H7 (cell line): ENCODE data around the gene KCNN3. TPM values are rescaled to one million over a fixed set of nuclear protein-coding genes. Genes with fewer than 3 reads are reported as not detected.

Experiments used
- DNase-seq: peaks from one replicate; pipeline ENCODE4 v3.0.0; 2012
- H3K27me3 ChIP-seq: 2 replicates; pipeline ENCODE4 v1.6.0; 2011; ENCODE audit warnings: mild to moderate bottlenecking, low read length; ENCODE audit not compliant: control insufficient read depth, insufficient read depth
- H3K36me3 ChIP-seq: replicated peaks from 2 replicates; pipeline ENCODE4 v1.5.1; 2011; ENCODE audit warnings: low read length; ENCODE audit not compliant: control insufficient read depth, insufficient read depth
- H3K4me3 ChIP-seq: 2 replicates; pipeline ENCODE4 v1.5.1; 2011; ENCODE audit warnings: low read depth, mild to moderate bottlenecking, control low read depth, low read length, moderate library complexity; ENCODE audit not compliant: insufficient read depth
- total RNA-seq: library from RNA; depleted of rRNA; stranded (reverse); fragments of >200 nt; shearing (Covaris generic); gene quantifications from 2 replicates; pipeline ENCODE4 v1.2.3, GENCODE V29; 2014

Gene KCNN3
- total RNA-seq, 1 experiment from 2014 or later = 0.62 TPM

DNA sequence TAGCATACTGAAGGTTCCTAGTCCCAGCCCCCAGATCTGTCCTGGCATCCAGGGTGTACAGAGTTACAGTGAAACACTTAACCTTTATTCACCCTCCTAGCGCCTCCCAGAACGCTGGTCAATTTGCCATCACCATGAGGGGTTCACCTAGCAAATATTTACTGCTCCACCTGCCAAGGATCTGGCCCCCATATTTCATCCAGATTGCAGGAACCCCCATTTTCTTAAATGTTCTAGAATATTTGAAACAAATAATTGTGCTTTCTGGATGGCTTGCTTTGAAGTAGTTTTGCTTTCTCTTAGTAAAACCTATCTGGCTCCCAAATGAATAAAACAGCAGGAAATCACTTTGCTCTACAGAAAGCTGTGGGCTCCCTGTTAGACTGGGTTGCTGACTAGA lies 37.7 kb downstream of the KCNN3 start:
- no peak overlapping the region for H3K4me3 ChIP-seq
- H3K27me3 ChIP-seq = no peaks in the 10 kb centered on the region
- no peaks in the 10 kb centered on the region for H3K36me3 ChIP-seq
- no peak for DNase-seq

DNA sequence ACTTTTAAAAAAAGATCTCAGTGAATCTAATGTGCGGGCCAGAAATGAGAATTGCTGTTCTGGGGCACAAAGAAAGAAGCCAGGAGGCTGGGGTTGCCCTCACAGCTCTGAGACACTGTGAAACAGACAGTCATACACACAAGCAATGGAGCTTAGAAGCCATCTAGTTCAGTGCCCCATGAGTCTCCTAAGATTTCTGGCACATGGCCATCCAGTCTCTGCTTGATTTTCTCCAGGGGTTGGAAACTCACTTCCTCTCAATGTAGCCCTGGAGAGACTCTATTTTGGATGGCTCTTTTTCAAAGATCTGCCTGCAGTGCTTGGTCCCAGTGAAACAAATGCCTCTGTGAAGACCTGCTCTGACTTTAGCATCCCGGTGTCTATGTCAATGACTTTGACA lies 38.6 kb downstream of the KCNN3 start:
- Histone ChIP-seq H3K4me3 (no peak overlapping the region), H3K36me3 (no peaks in the 10 kb centered on the region), H3K27me3 (no peaks in the 10 kb centered on the region)
- no peak for DNase-seq

DNA sequence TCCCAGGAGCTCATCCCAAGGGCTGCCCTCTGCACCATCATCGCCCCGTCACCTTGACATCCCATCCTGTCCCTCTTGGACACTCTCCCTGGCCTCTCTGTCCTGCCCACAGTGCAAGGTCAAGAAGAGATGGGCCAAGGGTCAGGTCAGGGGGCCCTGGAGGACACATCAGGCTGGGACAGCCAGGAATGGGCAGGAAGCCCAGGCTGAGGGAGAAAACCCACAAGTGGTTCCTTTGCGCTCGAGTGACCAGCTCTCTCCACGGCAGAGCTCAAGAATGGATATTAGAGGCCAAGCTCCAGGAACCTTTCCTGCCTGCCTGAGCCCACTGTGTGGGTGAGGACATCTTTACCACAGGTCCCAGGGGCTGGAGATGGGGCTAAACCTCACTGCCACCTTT lies 41.0 kb downstream of the KCNN3 start:
- Histone ChIP-seq H3K4me3 (no peak overlapping the region), H3K27me3 (no peaks in the 10 kb centered on the region), H3K36me3 (no peaks in the 10 kb centered on the region)
- DNase-seq = no peak

DNA sequence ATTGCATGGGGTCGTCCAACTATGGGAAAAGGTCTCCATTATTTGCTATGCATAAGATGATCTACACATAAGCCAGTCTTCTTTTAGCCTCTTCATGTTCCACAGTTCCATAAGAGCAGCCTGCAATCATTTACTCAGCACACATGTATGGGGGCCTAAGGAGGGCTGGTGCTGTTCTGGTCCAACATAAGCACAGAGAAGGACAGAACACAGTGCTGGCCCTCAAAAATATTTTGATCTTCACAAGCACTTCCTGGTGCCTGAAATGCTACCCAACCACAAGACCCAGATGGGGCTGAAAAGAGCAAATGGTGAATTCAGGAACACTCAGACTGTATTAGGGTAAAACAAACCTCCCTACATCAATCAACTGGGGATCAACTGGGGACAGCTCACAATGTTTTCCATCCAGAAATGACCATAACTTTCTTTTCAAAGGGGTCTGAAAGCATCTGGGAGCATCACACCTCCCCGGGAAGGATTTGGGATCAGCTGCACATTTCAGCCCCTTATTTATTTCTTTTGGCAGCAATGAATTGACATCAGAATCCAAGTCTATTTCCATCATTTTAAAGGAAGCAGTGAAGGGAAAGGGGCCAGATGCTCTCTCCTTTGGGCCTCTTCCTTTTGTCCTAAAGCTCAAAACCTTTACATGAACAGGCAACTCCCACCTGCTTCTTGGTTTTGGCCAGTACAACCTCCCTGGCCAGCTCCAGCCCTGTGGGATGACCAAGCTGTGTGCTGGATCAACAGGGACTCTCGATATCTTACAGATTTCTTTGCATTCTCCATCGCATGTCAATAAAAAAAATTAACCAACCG lies 45.7 kb downstream of the KCNN3 start:
- no peaks in the 10 kb centered on the region for H3K36me3 ChIP-seq
- no peaks in the 10 kb centered on the region for H3K27me3 ChIP-seq
- H3K4me3 ChIP-seq = no peak overlapping the region
- no peak for DNase-seq

DNA sequence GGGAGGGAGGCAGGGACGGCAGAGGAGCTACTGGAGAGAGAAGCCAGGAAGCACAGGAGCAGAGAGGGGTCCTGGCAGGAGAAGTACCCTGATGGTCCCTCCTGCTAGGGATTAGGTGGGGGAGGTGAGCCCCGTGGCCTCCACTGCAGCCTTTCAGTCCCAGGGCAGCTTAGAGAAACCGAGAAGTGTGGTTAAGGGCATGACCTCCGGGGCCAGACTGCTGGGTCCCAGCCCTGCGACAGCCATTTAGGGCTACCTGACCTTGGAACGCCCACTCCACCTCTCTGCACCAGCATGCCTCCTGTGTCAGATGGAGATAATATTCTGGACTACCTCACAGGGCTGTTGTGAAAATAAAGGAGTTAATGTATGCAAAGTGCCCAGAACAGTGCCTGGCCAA lies 47.4 kb downstream of the KCNN3 start:
- no peaks in the 10 kb centered on the region for H3K27me3 ChIP-seq
- no peak for DNase-seq
- no peak overlapping the region for H3K4me3 ChIP-seq
- no peaks in the 10 kb centered on the region for H3K36me3 ChIP-seq

DNA sequence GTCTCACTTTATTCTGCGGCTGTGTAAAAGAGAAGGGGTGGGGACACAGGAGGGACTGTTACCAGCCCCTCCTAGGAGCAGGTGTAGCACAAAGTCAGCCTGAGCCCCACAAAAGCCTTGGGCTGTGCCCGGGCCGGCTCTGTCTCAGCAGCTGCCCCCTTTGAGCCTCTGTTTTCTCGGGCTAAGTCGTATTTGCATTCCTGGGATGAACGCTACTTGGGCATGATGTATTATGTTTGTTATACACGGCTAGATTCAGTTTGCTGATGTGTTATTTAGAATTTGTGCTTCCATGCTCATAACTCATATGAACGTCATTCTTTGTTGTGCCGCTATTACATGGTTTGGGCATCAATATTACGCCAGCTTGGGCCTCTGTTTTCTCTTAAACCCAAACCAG lies 47.8 kb downstream of the KCNN3 start:
- no peak for DNase-seq
- Histone ChIP-seq H3K27me3 (no peaks in the 10 kb centered on the region), H3K36me3 (no peaks in the 10 kb centered on the region), H3K4me3 (no peak overlapping the region)

DNA sequence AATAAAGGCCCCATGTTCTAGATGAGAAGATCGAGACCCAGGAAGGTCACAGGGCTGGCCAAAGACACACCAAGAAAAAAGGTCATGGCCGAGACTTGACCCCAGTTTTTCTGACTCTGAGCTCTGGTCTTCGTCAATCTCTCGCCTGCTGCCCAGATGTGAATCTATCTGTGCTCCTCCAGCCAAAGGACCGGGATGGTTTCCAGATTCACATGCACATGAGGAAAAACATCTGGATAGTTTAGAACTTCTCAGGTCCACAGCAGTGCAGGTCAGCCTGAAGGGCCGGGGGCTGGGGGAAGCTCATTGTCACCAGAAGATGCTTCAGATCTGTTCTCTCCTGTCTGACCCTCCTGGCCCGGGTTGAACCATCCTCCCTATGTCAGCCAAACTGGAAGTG lies 49.0 kb downstream of the KCNN3 start:
- H3K36me3 ChIP-seq = no peaks in the 10 kb centered on the region
- H3K27me3 ChIP-seq = no peaks in the 10 kb centered on the region
- no peak for DNase-seq
- H3K4me3 ChIP-seq = no peak overlapping the region

DNA sequence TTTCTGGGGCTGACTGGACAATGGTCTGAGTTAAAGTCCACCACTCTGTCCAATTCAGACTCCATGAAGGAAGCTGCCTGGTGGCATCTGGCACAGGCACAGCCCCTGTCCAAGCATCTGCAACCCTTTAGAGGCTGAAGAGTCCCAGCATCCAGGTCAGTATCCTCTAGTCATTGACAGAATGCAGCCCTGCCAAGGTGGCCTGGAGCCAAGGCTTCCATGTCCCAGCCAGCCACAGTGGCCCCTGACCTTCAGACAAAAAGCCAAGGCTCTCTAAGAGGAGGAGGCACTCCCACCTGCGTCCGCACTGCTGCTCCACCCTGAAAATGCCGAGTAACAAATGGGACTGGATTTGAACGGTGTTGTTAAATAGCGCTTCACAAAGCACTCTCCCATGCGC lies 49.4 kb downstream of the KCNN3 start:
- Histone ChIP-seq H3K36me3 (no peaks in the 10 kb centered on the region), H3K27me3 (no peaks in the 10 kb centered on the region), H3K4me3 (no peak overlapping the region)
- no peak for DNase-seq

DNA sequence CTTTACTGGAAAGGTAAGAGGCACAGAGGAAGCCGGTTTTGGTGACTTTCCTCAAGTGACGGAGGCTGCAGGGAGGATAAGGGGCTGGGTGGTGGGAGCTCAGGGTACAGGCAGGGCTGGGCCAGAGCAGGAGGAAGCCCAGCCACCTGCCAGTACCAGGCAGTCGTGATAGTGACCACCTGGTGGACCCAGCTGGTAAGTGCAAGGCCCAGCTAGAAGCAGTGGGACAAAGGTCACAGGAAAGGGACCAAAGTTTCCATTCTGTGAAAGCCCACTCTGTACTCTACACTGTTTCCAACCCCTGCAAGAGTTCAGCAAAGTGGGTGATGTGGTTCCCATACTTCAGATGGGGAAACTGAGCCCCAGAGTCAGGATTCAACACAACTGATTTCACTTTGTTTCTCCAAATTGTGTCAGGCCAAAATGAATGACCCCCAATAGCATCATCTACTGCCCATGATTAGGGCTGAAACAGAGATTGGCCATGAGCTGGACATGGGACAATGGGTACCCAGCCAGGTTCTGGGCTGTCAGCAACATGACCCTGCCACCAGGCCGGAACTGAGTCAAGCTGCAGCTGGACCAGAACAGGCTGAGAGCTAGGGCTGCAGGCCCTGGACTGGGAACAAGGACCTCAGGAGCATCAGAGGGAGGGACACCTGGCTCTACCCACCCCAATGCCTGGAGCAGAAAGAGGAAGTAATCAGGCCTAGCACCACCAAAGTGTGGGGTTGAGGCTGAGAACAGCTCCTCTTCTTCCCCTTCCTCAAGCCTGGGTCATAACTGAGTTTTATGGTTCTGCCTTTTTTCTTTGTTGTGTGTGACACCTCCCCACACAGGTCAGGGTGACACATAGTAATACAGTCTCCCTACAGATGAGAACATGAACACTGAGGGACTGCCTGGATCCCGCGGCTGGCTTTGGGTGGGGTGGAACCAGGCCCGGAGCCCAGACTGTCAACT lies 50.2 kb downstream of the KCNN3 start:
- peak; percentile 87 for DNase-seq
- H3K27me3 ChIP-seq = no peaks in the 10 kb centered on the region

DNA sequence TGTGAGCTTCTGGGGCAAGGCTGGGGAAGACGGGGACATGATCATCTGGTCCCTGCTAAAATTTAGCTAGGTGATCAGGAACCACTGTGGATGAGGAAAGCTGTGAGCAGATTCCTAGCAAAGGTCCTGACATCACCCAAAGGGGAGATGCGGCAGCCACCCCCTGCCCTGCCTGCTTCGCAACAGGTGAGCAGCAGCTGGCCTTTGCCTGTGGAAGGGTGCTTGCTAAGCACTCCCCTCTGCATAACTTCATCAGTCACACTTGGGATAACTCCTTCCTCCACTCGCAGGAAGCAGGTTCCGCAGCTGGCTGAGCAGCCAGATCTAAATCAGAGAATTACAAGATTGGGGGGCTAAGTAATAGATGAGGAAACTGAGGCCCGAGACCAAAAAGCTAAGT lies 51.2 kb downstream of the KCNN3 start:
- DNase-seq = no peak
- Histone ChIP-seq H3K27me3 (no peaks in the 10 kb centered on the region), H3K36me3 (no peaks in the 10 kb centered on the region), H3K4me3 (no peak overlapping the region)

More for the DNA sequence above, 50.2 kb downstream of the KCNN3 start:
- Histone ChIP-seq H3K36me3 (no peaks in the 10 kb centered on the region), H3K4me3 (no peak overlapping the region)

DNA sequence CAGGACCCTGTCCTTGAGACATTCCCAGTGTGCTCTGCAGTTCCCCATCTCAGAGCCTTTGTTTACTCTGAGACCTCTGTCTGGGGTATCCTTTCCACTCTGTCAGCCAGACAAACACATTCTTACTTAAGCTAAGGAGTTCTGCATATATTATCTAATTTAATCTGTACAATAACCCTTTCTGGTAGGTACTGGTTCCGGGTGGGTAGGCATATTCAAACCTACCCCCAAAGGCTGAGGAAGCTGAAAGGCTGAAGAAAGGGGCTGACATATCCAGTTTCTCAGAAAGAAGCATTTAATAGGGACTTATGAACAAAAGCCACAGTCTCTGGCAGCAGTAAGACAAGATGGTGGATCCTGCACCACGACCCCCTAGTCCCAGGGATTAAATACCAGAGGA lies 53.1 kb downstream of the KCNN3 start:
- H3K27me3 ChIP-seq = no peaks in the 10 kb centered on the region
- no peak for DNase-seq
- H3K36me3 ChIP-seq = no peaks in the 10 kb centered on the region
- H3K4me3 ChIP-seq = no peak overlapping the region

DNA sequence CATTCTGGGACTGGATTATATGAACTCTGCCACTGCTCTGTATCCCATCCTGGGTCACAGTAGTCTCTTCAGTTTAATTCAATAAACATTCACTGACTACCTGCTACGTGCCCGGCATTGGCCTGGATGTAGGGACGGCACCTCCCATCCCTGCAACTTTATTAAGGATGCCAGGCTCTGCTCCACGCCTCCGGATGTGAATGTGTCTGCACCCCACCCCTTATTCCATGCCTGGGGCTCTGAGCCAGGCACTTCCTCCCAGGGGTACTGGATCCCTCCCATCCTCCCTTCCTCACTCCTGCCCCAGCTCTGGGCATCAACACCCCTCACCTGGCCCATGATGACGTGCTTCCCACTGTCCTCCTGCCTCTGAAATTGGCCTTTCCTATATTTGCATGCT lies 53.7 kb downstream of the KCNN3 start:
- Histone ChIP-seq H3K36me3 (no peaks in the 10 kb centered on the region), H3K4me3 (no peak overlapping the region), H3K27me3 (no peaks in the 10 kb centered on the region)
- no peak for DNase-seq

DNA sequence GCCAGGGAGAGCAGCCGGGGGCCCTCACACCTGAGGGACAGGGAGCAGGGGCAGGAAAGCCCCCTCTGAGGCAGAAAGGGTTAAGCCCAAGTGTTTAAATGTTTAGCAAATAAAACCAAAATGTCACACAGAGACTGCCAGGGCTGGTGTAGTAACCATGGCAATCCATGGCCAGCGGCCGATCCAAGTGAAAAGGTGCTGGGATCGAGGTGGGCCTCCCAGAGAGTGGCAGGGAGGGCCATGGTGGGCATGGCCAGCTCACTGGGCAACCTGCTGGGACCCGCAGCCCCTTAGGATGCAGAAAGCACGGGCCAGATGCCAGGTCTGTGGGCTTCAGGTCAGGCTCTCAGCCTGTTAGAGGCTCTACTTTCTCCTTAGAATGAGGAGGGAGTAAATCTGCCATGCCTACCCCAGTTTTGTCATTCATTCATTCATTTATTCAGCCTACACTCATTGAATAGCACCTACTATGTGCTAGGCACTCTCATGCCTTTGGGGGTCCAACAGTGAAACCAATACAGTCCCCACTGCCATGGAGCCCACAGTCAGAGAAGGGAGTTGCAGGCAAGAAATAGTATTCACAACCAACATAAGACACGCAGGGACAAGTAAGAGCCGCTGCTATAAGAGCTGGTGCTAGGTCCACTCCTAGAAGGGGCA lies 56.1 kb downstream of the KCNN3 start:
- Histone ChIP-seq H3K27me3 (no peaks in the 10 kb centered on the region), H3K36me3 (no peaks in the 10 kb centered on the region)

DNA sequence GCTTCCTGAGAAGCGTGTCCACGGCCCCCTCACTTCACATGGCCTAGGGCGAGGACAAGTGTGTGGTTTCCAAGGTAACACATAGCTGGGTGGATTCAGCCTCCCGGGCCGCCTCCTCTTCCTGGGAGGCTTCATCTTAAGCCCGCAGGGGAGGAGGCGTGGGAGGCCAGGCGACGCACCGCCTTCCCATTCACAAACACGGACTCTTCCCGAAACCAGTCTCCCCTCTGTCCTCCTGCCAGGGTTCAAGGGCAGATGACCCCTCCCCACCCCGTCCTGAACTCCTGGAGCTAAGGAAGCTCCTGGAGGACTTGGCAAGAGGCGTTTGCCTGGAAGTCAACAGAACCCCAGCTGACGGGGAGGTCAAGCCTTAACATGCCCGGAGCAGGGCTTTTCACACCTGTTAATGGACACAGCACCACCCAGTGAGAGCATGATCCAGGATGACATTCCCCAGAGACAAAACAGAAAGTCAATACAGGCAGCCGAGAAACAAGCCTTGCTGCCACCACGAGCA lies 56.7 kb downstream of the KCNN3 start:
- Histone ChIP-seq H3K4me3 (no peak overlapping the region), H3K27me3 (no peaks in the 10 kb centered on the region), H3K36me3 (no peaks in the 10 kb centered on the region)
- peak; percentile 80 for DNase-seq

More for the DNA sequence above, 56.1 kb downstream of the KCNN3 start:
- no peak overlapping the region for H3K4me3 ChIP-seq
- no peak for DNase-seq
